IPS-18c (cell line): ENCODE results near the gene TBC1D5.
"Not testable (repeated sequence)": the region's sequence is repeated elsewhere in the genome, so short reads cannot be mapped to it uniquely, and the experiment has no call there.

Experiments
- H3K4me3 ChIP-seq: 2 replicates; pipeline ENCODE4 v1.7.0; 2013; ENCODE audit warnings: low read depth, mild to moderate bottlenecking, low read length, moderate library complexity; ENCODE audit not compliant: insufficient read depth
- H3K9me3 ChIP-seq: one replicate; pipeline ENCODE4 v1.6.1; 2013; ENCODE audit warnings: mild to moderate bottlenecking, low read length, moderate library complexity; ENCODE audit not compliant: control insufficient read depth, insufficient read depth

TBC1D5 gene

GRCh38 chr3:17752876-17753631 is 10.6 kb upstream of the TBC1D5 start:
- Histone ChIP-seq H3K4me3 (no peak overlapping the region), H3K9me3 (no peaks in the 10 kb centered on the region)

GRCh38 chr3:17752436-17752835 is 10.0 kb upstream of the TBC1D5 start:
- Histone ChIP-seq H3K9me3 (no peaks in the 10 kb centered on the region), H3K4me3 (no peak overlapping the region)

- no peaks in the 10 kb centered on the region for H3K9me3 ChIP-seq
- H3K4me3 ChIP-seq: no peak overlapping the region
Observed at GRCh38 chr3:17749705-17750293, 7.4 kb upstream of the TBC1D5 start.

GRCh38 chr3:17749281-17749680 is 6.8 kb upstream of the TBC1D5 start:
- H3K4me3 ChIP-seq: no peak overlapping the region

GRCh38 chr3:17747890-17748247 is 5.4 kb upstream of the TBC1D5 start:
- H3K4me3 ChIP-seq: no peak overlapping the region
- no peaks in the 10 kb centered on the region for H3K9me3 ChIP-seq

More at GRCh38 chr3:17749281-17749680, 6.8 kb upstream of the TBC1D5 start:
- H3K9me3 ChIP-seq: no peaks in the 10 kb centered on the region

GRCh38 chr3:17747174-17747889 is 4.9 kb upstream of the TBC1D5 start:
- Histone ChIP-seq H3K4me3 (no peak overlapping the region), H3K9me3 (no peaks in the 10 kb centered on the region)

- no peak overlapping the region for H3K4me3 ChIP-seq
- no peaks in the 10 kb centered on the region for H3K9me3 ChIP-seq
Observed at GRCh38 chr3:17745894-17746293, 3.5 kb upstream of the TBC1D5 start.

- Histone ChIP-seq H3K4me3 (no peak overlapping the region), H3K9me3 (no peaks in the 10 kb centered on the region)
Observed at GRCh38 chr3:17745301-17745700, 2.9 kb upstream of the TBC1D5 start.

- Histone ChIP-seq H3K4me3 (no peak overlapping the region), H3K9me3 (no peaks in the 10 kb centered on the region)
Observed at GRCh38 chr3:17744693-17745092, 2.3 kb upstream of the TBC1D5 start.

- Histone ChIP-seq H3K9me3 (no peaks in the 10 kb centered on the region), H3K4me3 (no peak overlapping the region)
Observed at GRCh38 chr3:17743658-17743995, 1.2 kb upstream of the TBC1D5 start.

GRCh38 chr3:17742880-17743657 is 638 bp upstream of the TBC1D5 start:
- no peaks in the 10 kb centered on the region for H3K9me3 ChIP-seq
- peak overlapping the region; percentile 62 for H3K4me3 ChIP-seq

GRCh38 chr3:17741621-17742101 is 770 bp downstream of the TBC1D5 start:
- no peaks in the 10 kb centered on the region for H3K9me3 ChIP-seq
- H3K4me3 ChIP-seq: peak overlapping the region; percentile 62

- Histone ChIP-seq H3K9me3 (no peaks in the 10 kb centered on the region), H3K4me3 (no peak overlapping the region; the same call in 1 of the 2 replicates)
Observed at GRCh38 chr3:17740721-17741141, 1.7 kb downstream of the TBC1D5 start.

- Histone ChIP-seq H3K4me3 (no peak overlapping the region), H3K9me3 (no peaks in the 10 kb centered on the region)
Observed at GRCh38 chr3:17738921-17739320, 3.5 kb downstream of the TBC1D5 start.

- Histone ChIP-seq H3K4me3 (no peak overlapping the region), H3K9me3 (no peaks in the 10 kb centered on the region)
Observed at GRCh38 chr3:17738219-17738618, 4.2 kb downstream of the TBC1D5 start.

- no peak overlapping the region for H3K4me3 ChIP-seq
- no peaks in the 10 kb centered on the region for H3K9me3 ChIP-seq
Observed at GRCh38 chr3:17737591-17737990, 4.8 kb downstream of the TBC1D5 start.

GRCh38 chr3:17735362-17735761 is 7.1 kb downstream of the TBC1D5 start:
- H3K4me3 ChIP-seq, H3K9me3 ChIP-seq: not testable (repeated sequence)
